HG02588 (cell line): ENCODE results near the gene TPSG1.
"Not testable (repeated sequence)": the region's sequence is repeated elsewhere in the genome, so short reads cannot be mapped to it uniquely, and the experiment has no call there.

Experiments used
- ATAC-seq: cut with Tn5 transposase; IDR thresholded peaks from one replicate; pipeline ENCODE4 v1.9.1; 2021; ENCODE audit warnings: mild to moderate bottlenecking, moderate library complexity; ENCODE audit not compliant: unreplicated experiment

Gene TPSG1

GRCh38 chr16:1225051-1225451 lies at the start of gene TPSG1:
TSS of gene TPSG1 (minus strand) at chr16:1225268. CDS start at chr16:1225252, 16 bp downstream.
- no peak for ATAC-seq

GRCh38 chr16:1274767-1275166 lies 49.7 kb upstream of the TPSG1 start:
- no peak for ATAC-seq

GRCh38 chr16:1273816-1274215 lies 48.7 kb upstream of the TPSG1 start:
- no peak for ATAC-seq

- no peak for ATAC-seq
Observed at GRCh38 chr16:1272453-1273198, 47.6 kb upstream of the TPSG1 start.

GRCh38 chr16:1271724-1272413 lies 46.8 kb upstream of the TPSG1 start:
- ATAC-seq, result not testable (repeated sequence)

- no peak for ATAC-seq
Observed at GRCh38 chr16:1271380-1271723, 46.3 kb upstream of the TPSG1 start.

- not testable (repeated sequence) for ATAC-seq
Observed at GRCh38 chr16:1269418-1269817, 44.4 kb upstream of the TPSG1 start.

- no peak for ATAC-seq
Observed at GRCh38 chr16:1265826-1266225, 40.8 kb upstream of the TPSG1 start.

- ATAC-seq, result no peak
Observed at GRCh38 chr16:1265090-1265630, 40.1 kb upstream of the TPSG1 start.

GRCh38 chr16:1264345-1265089 lies 39.4 kb upstream of the TPSG1 start:
- ATAC-seq, result no peak

GRCh38 chr16:1263591-1264344 lies 38.7 kb upstream of the TPSG1 start:
- no peak for ATAC-seq

GRCh38 chr16:1262846-1263221 lies 37.8 kb upstream of the TPSG1 start:
- no peak for ATAC-seq

- no peak for ATAC-seq
Observed at GRCh38 chr16:1262210-1262845, 37.3 kb upstream of the TPSG1 start.

GRCh38 chr16:1261131-1261892 lies 36.2 kb upstream of the TPSG1 start:
- ATAC-seq, result no peak

- ATAC-seq, result no peak
Observed at GRCh38 chr16:1260101-1260680, 35.1 kb upstream of the TPSG1 start.

- ATAC-seq, result no peak
Observed at GRCh38 chr16:1259760-1260068, 34.6 kb upstream of the TPSG1 start.

- ATAC-seq, result no peak
Observed at GRCh38 chr16:1258906-1259759, 34.1 kb upstream of the TPSG1 start.

GRCh38 chr16:1258225-1258600 lies 33.1 kb upstream of the TPSG1 start:
- no peak for ATAC-seq
